ENCODE data around the gene MCEMP1.
A peak's percentile ranks its signal among the peaks of the same experiment; 100 is the strongest.

Gene MCEMP1

GRCh38 chr19:7676854-7677253 lies at the start of gene MCEMP1:
TSS of gene MCEMP1 (plus strand) at chr19:7677090. CDS start at chr19:7677121, 31 bp downstream.
- no peak for DNase-seq

- DNase-seq: no peak
Measured at GRCh38 chr19:7627166-7627565, 49.7 kb upstream of the MCEMP1 start.

GRCh38 chr19:7628589-7629311 lies 48.1 kb upstream of the MCEMP1 start:
- no peak for DNase-seq

- DNase-seq: peak; percentile 99
Measured at GRCh38 chr19:7629347-7630054, 47.4 kb upstream of the MCEMP1 start, which contains the start of the genes PET100 and XAB2. TSS of gene PET100 (plus strand) at chr19:7629793. CDS start at chr19:7629834, 41 bp downstream. TSS of gene XAB2 (minus strand) at chr19:7629545. CDS start at chr19:7629527, 18 bp downstream.

GRCh38 chr19:7631577-7631976 lies 45.3 kb upstream of the MCEMP1 start:
- DNase-seq: no peak

- no peak for DNase-seq
Measured at GRCh38 chr19:7632340-7633203, 44.3 kb upstream of the MCEMP1 start.

- no peak for DNase-seq
Measured at GRCh38 chr19:7633698-7634097, 43.2 kb upstream of the MCEMP1 start, which contains the start of gene PCP2. TSS of gene PCP2 (minus strand) at chr19:7633719. CDS start at chr19:7633457, 262 bp downstream.

GRCh38 chr19:7635670-7636069 lies 41.2 kb upstream of the MCEMP1 start:
- DNase-seq: no peak

- no peak for DNase-seq
Measured at GRCh38 chr19:7636317-7636690, 40.6 kb upstream of the MCEMP1 start.

GRCh38 chr19:7636691-7637373 lies 40.1 kb upstream of the MCEMP1 start, which contains the start of gene STXBP2:
TSS of gene STXBP2 (plus strand) at chr19:7637110. CDS start at chr19:7637150, 40 bp downstream.
- peak; percentile 95 for DNase-seq

- DNase-seq: peak; percentile 27
Measured at GRCh38 chr19:7637374-7638256, 39.3 kb upstream of the MCEMP1 start.

- DNase-seq: no peak
Measured at GRCh38 chr19:7638802-7639465, 38.0 kb upstream of the MCEMP1 start.

GRCh38 chr19:7639863-7640348 lies 37.0 kb upstream of the MCEMP1 start:
- DNase-seq: no peak

GRCh38 chr19:7640803-7641202 lies 36.1 kb upstream of the MCEMP1 start:
- no peak for DNase-seq

- no peak for DNase-seq
Measured at GRCh38 chr19:7641290-7642276, 35.3 kb upstream of the MCEMP1 start.

GRCh38 chr19:7642295-7643030 lies 34.4 kb upstream of the MCEMP1 start:
- no peak for DNase-seq

- DNase-seq: no peak
Measured at GRCh38 chr19:7643031-7643415, 33.9 kb upstream of the MCEMP1 start.
